Stimulated activated memory B cell treated with anti-CD40 and anti-IgM and Interleukin-4, amounts not matched to agents 10 μg/mL and 1 μg/mL and 100 μg/mL, for 72 hours (primary cell): ENCODE measurements around the gene C5.

Source experiments
- ATAC-seq: fragments of 150-1000 bp; cut with Tn5 transposase; 2 replicates; pipeline ENCODE4 v1.10.0; 2021
- H3K27ac Mint-ChIP-seq: one replicate; pipeline ENCODE4 v1.8.0; 2022; ENCODE audit warnings: mild to moderate bottlenecking, mixed read lengths
- H3K27me3 Mint-ChIP-seq: one replicate; pipeline ENCODE4 v1.8.0; 2022; ENCODE audit warnings: mixed read lengths
- H3K36me3 Mint-ChIP-seq: one replicate; pipeline ENCODE4 v1.8.0; 2022; ENCODE audit warnings: mixed read lengths
- H3K4me1 Mint-ChIP-seq: one replicate; pipeline ENCODE4 v1.8.0; 2022; ENCODE audit warnings: mixed read lengths
- H3K4me3 Mint-ChIP-seq: one replicate; pipeline ENCODE4 v1.8.0; 2022; ENCODE audit warnings: mild to moderate bottlenecking, moderate library complexity, mixed read lengths
- H3K9me3 Mint-ChIP-seq: one replicate; pipeline ENCODE4 v1.8.0; 2022; ENCODE audit warnings: mixed read lengths

Gene C5

DNA sequence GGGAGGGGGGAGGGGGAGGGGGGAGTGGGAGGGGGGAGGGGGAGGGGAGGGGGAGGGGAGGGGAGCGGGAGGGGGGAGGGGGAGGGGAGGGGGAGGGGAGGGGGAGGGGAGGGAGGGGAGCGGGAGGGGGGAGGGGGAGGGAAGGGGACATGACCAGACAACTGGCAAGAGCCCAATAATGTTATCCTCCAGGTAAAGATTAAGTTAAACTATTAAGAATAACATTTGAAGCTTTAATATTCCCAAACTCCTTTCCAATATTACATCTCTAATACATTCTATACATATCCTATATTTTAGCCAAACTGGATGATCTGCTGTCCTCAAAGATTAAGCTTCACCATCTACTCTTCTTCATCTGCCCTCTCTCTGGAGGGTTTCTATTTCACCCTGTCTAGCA is 25.8 kb downstream of the C5 start:
- Mint-ChIP-seq H3K9me3 (no peaks in the 10 kb centered on the region), H3K27me3 (no peaks in the 10 kb centered on the region), H3K4me1 (no peaks in the 10 kb centered on the region), H3K4me3 (no peak overlapping the region), H3K36me3 (peaks cover 21% of the 10 kb centered on the region), H3K27ac (no peak overlapping the region)
- ATAC-seq: no peak

GRCh38 chr9:121023064-121023463 is 27.0 kb downstream of the C5 start:
- ATAC-seq: no peak
- Mint-ChIP-seq H3K4me1 (no peaks in the 10 kb centered on the region), H3K4me3 (no peak overlapping the region), H3K9me3 (no peaks in the 10 kb centered on the region), H3K27me3 (no peaks in the 10 kb centered on the region), H3K36me3 (peaks cover 21% of the 10 kb centered on the region), H3K27ac (no peak overlapping the region)

GRCh38 chr9:121021301-121021700 is 28.8 kb downstream of the C5 start:
- Mint-ChIP-seq H3K9me3 (no peaks in the 10 kb centered on the region), H3K36me3 (peaks cover 12% of the 10 kb centered on the region), H3K4me3 (no peak overlapping the region), H3K27ac (no peak overlapping the region), H3K4me1 (no peaks in the 10 kb centered on the region), H3K27me3 (no peaks in the 10 kb centered on the region)
- ATAC-seq: no peak

GRCh38 chr9:121019273-121019672 is 30.8 kb downstream of the C5 start:
- Mint-ChIP-seq H3K4me1 (no peaks in the 10 kb centered on the region), H3K27ac (no peak overlapping the region), H3K27me3 (no peaks in the 10 kb centered on the region), H3K36me3 (peaks cover 18% of the 10 kb centered on the region), H3K4me3 (no peak overlapping the region), H3K9me3 (no peaks in the 10 kb centered on the region)
- ATAC-seq: no peak

GRCh38 chr9:121013911-121014310 is 36.2 kb downstream of the C5 start:
- Mint-ChIP-seq H3K27me3 (no peaks in the 10 kb centered on the region), H3K36me3 (peaks cover 15% of the 10 kb centered on the region), H3K27ac (no peak overlapping the region), H3K9me3 (peaks cover 5% of the 10 kb centered on the region), H3K4me1 (no peaks in the 10 kb centered on the region), H3K4me3 (no peak overlapping the region)
- no peak for ATAC-seq

- no peak for ATAC-seq
- peaks cover 20% of the 10 kb centered on the region for H3K36me3 Mint-ChIP-seq
- H3K27ac Mint-ChIP-seq: no peak overlapping the region
- H3K9me3 Mint-ChIP-seq: peaks cover 5% of the 10 kb centered on the region
- no peak overlapping the region for H3K4me3 Mint-ChIP-seq
- no peaks in the 10 kb centered on the region for H3K27me3 Mint-ChIP-seq
- no peaks in the 10 kb centered on the region for H3K4me1 Mint-ChIP-seq
These were observed 40.4 kb downstream of the C5 start for GRCh38 chr9:121009650-121010049.

DNA sequence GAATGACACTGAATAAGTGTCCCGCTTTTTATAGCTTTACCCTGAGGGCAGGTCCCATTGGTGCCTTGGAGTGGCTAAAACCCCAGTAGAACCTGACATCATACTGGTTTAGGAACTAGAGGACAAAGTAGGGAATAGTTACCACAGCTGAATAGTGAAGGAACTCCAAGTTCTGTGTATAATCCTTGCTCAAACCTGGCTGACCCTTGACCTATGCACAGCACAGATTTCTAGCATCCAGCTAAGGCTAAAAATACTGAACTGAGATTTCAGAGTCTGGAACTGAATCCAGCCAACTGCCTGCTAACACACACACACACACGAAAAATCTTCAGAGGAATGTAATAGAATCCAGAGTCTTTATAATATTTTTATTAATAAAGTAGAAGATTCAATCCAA is 50.8 kb downstream of the C5 start:
- Mint-ChIP-seq H3K27ac (no peak overlapping the region), H3K9me3 (no peaks in the 10 kb centered on the region), H3K27me3 (no peaks in the 10 kb centered on the region), H3K4me1 (no peaks in the 10 kb centered on the region), H3K4me3 (no peak overlapping the region), H3K36me3 (peaks cover 5% of the 10 kb centered on the region)
- ATAC-seq: no peak

DNA sequence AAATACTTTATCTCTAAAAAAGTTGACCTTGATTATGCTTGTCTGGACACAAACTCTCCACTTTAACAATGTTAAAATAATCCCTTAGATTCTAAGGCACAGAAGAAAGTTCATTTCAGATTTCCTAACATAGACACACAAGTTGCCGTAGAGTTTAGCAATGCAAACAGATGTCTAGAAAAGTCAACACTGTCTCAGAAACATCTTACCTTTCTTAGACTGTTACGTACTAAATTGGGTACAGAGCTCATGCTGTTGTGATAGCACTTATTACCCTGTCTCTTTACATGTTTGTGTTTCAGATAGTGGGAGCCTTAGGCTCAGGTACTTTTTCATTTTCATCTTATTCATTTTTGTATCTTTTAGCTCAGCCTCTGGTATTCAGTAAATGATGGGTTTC is 52.0 kb downstream of the C5 start:
- Mint-ChIP-seq H3K27me3 (no peaks in the 10 kb centered on the region), H3K9me3 (no peaks in the 10 kb centered on the region), H3K36me3 (peaks cover 5% of the 10 kb centered on the region), H3K27ac (no peak overlapping the region), H3K4me1 (no peaks in the 10 kb centered on the region), H3K4me3 (no peak overlapping the region)
- no peak for ATAC-seq

- ATAC-seq: no peak
- H3K27ac Mint-ChIP-seq: no peak overlapping the region
- no peaks in the 10 kb centered on the region for H3K4me1 Mint-ChIP-seq
- peaks cover 1% of the 10 kb centered on the region for H3K36me3 Mint-ChIP-seq
- no peaks in the 10 kb centered on the region for H3K9me3 Mint-ChIP-seq
- H3K4me3 Mint-ChIP-seq: no peak overlapping the region
- no peaks in the 10 kb centered on the region for H3K27me3 Mint-ChIP-seq
These were observed 52.6 kb downstream of the C5 start for GRCh38 chr9:120997502-120997901.

DNA sequence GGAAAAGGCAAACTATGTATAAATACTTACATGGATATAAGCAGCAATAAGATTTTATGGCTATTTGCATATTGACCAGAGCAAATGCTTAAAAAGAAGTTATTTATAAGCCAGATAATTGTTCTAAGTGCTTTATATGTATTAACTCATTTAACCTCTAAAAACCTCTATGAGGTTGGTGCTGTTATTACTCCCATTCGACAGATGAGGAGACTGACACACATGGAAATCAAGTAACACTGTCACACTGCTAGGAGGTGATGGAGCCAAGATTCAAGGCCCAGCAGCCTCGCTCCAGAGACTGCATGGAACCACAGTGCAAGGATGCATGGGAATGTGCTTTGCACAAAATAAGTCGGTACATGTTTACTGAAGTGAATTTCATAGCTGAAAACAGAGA is 53.7 kb downstream of the C5 start:
- Mint-ChIP-seq H3K4me3 (no peak overlapping the region), H3K4me1 (no peaks in the 10 kb centered on the region), H3K27me3 (no peaks in the 10 kb centered on the region), H3K9me3 (no peaks in the 10 kb centered on the region), H3K36me3 (no peaks in the 10 kb centered on the region), H3K27ac (no peak overlapping the region)
- ATAC-seq: no peak

GRCh38 chr9:120989065-120989464 is 61.0 kb downstream of the C5 start:
- ATAC-seq: no peak
- Mint-ChIP-seq H3K4me1 (no peaks in the 10 kb centered on the region), H3K27me3 (no peaks in the 10 kb centered on the region), H3K36me3 (no peaks in the 10 kb centered on the region), H3K9me3 (no peaks in the 10 kb centered on the region), H3K27ac (no peak overlapping the region), H3K4me3 (no peak overlapping the region)

DNA sequence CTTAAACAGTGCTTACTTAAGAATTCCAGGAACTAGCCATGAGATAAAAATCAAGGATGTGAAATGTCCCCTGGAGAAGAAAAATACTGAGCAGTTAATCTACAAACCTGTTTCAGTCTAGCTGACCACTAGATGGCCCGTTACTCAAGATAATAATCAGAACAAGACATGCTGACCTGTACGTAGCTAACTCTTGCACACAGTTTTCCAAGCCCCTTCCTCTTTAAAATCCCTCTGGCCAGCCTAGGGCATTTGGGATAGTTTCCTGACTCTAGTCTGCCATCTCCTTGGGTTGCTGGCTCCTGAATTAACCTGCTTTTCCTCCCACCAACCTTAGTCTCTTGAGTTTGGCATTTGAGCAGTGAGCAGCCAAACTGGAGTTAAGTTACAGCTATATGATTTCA is 64.3 kb downstream of the C5 start:
- H3K27me3 Mint-ChIP-seq: no peaks in the 10 kb centered on the region
- H3K27ac Mint-ChIP-seq: no peak overlapping the region
- H3K4me3 Mint-ChIP-seq: no peak overlapping the region
- no peaks in the 10 kb centered on the region for H3K9me3 Mint-ChIP-seq
- no peaks in the 10 kb centered on the region for H3K36me3 Mint-ChIP-seq
- no peaks in the 10 kb centered on the region for H3K4me1 Mint-ChIP-seq
- ATAC-seq: no peak

DNA sequence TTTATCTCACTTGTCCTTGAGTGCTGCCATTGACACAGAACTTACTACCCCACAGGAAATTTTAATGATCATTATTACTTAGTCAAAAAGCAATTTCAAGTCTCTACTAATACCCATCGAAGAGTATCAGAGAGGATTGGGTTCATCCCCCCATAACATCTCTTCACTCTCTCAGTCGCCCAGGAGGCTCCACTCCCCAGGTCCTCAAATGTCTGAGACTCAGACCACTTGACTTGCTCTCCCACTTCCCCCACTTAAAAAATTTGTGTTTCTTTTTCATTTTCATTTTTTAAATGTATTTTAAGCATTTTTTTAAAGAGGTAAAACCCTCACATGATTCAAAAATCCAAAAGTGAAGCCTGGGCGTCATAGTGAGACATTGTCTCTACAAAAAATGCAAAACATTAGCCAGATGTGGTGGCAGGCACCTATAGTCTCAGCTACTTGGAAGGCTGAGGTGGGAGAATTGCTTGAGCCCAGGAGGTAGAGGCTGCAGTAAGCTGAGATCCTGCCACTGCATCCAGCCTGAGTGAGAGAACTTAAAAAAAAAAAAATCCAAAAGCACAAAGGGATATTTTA is 66.7 kb downstream of the C5 start:
- no peak for ATAC-seq
- no peaks in the 10 kb centered on the region for H3K9me3 Mint-ChIP-seq
- no peaks in the 10 kb centered on the region for H3K27me3 Mint-ChIP-seq
- H3K36me3 Mint-ChIP-seq: no peaks in the 10 kb centered on the region
- H3K27ac Mint-ChIP-seq: no peak overlapping the region
- H3K4me1 Mint-ChIP-seq: no peaks in the 10 kb centered on the region
- H3K4me3 Mint-ChIP-seq: no peak overlapping the region

GRCh38 chr9:120982836-120983235 is 67.2 kb downstream of the C5 start:
- H3K27ac Mint-ChIP-seq: no peak overlapping the region
- no peaks in the 10 kb centered on the region for H3K4me1 Mint-ChIP-seq
- no peaks in the 10 kb centered on the region for H3K9me3 Mint-ChIP-seq
- H3K4me3 Mint-ChIP-seq: no peak overlapping the region
- no peaks in the 10 kb centered on the region for H3K36me3 Mint-ChIP-seq
- no peak for ATAC-seq
- H3K27me3 Mint-ChIP-seq: no peaks in the 10 kb centered on the region

GRCh38 chr9:120980951-120981350 is 69.1 kb downstream of the C5 start:
- Mint-ChIP-seq H3K9me3 (no peaks in the 10 kb centered on the region), H3K4me3 (no peak overlapping the region), H3K27me3 (no peaks in the 10 kb centered on the region), H3K4me1 (no peaks in the 10 kb centered on the region), H3K36me3 (no peaks in the 10 kb centered on the region), H3K27ac (no peak overlapping the region)
- ATAC-seq: no peak

- Mint-ChIP-seq H3K27ac (no peak overlapping the region), H3K4me1 (no peaks in the 10 kb centered on the region), H3K9me3 (no peaks in the 10 kb centered on the region), H3K36me3 (no peaks in the 10 kb centered on the region), H3K27me3 (no peaks in the 10 kb centered on the region), H3K4me3 (no peak overlapping the region)
- no peak for ATAC-seq
These were observed 70.3 kb downstream of the C5 start for GRCh38 chr9:120979797-120980196.

DNA sequence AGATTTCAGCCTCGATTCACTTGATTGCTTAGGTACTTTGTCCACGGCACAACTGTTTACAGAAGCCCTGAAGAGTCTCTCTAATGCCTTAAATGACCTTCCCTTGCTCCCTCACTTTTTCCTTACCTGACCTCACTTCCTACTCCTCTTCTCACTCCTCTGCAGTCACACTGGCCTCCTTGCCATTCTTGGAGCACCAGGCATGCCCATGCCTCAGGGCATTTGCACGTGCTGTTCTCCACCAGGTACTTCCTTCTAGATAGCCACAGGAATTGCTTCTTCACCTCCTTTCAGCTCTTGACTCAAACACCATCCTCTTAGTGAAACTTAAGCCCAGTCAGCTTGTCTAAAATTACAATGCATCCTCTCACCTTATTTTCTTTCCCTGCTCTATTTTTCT is 71.1 kb downstream of the C5 start:
- Mint-ChIP-seq H3K9me3 (no peaks in the 10 kb centered on the region), H3K36me3 (no peaks in the 10 kb centered on the region), H3K4me3 (no peak overlapping the region), H3K27me3 (no peaks in the 10 kb centered on the region), H3K4me1 (no peaks in the 10 kb centered on the region), H3K27ac (no peak overlapping the region)
- ATAC-seq: no peak
